Tibial artery (tissue), 4 donors: ENCODE results near the gene CCDC93.

Source experiments
- DNase-seq, 2 donors: peaks; one replicate each; pipeline ENCODE4 v3.0.0-alpha.2; 2019
- H3K27ac ChIP-seq, 2 donors: fragments of 200-600 bp; sonication (generic) in 1 of 2; 1 replicate in 1 of 2; 2 replicates in 1 of 2; pipeline ENCODE4 v1.5.1; 2018 to 2019; ENCODE audit warnings: mild to moderate bottlenecking in 1 of 2
- H3K27me3 ChIP-seq, 2 donors: fragments of 200-600 bp; sonication (generic) in 1 of 2; one replicate each; pipeline versions ENCODE4 v1.5.1 to v1.6.0; 2016 to 2019
- H3K36me3 ChIP-seq, 3 donors: fragments of 200-600 bp; sonication (generic) in 2 of 3; one replicate each; pipeline ENCODE4 v1.5.1; 2016 to 2019; ENCODE audit warnings: mild to moderate bottlenecking in 2 of 3
- H3K4me1 ChIP-seq, 4 donors: fragments of 200-600 bp; sonication (generic) in 2 of 4; 1 replicate in 3 of 4; 2 replicates in 1 of 4; pipeline ENCODE4 v1.5.1; 2016 to 2019
- H3K4me3 ChIP-seq, 2 donors: fragments of 200-600 bp; sonication (generic) in 1 of 2; 1 replicate in 1 of 2; 2 replicates in 1 of 2; pipeline ENCODE4 v1.5.1; 2018 to 2019; ENCODE audit warnings: mild to moderate bottlenecking in 2 of 2
- H3K9me3 ChIP-seq, 3 donors: fragments of 200-600 bp; sonication (generic) in 1 of 3; one replicate each; pipeline ENCODE4 v1.5.1; 2016 to 2019
- intact Hi-C: fragments of 100-400 bp; cut with DNase I; formaldehyde crosslinking; loops from one replicate; pipeline ENCODE4 v1.15.0; 2023; ENCODE audit warnings: low total_unique reads
- TF ChIP-seq, protein P1 (sequence below), 2 experiments: fragments of 200-600 bp in 1 of 2; fragments of 450-650 bp in 1 of 2; IDR thresholded peaks; one replicate each; pipeline ENCODE4 v1.5.1; 2017 to 2019; ENCODE audit warnings: antibody characterized with exemption in 2 of 2, mild to moderate bottlenecking in 1 of 2, moderate library complexity in 1 of 2

CCDC93 gene

DNA sequence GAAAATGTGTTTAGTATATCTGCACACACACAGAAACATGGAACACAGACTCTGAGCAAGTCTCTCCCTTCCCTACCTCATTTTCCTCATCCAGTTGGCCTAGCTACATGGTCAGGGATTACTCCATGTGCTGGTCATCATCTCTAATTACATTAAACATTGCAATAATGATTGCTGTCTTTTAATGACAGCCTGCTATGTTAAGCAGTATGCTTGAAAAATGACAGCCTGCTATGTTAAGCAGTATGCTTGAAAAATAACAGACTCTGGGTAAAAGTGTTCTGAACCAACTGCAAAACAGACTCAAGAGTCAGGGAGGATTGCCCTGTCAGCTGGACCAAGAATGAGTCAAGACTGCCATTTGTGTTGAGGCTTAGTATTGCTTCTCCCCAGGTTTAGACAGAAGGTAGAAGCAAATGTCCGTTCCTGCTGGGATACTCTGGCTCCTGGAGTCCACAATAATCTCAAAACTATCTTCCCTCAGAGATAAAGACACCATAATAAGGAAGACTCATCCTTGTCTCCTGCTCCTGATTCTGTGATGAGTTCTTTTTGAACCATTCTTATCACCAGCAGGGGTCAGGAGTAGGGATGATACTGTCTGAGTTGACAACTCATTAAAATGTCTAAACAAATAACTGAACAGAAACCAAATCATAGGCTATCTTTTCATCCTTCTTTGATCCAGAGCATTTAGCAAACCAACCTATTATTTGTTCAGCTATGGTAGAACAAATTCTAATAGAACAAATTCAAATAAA is 57.7 kb downstream of the CCDC93 start:
- TF ChIP-seq, protein P1, sequence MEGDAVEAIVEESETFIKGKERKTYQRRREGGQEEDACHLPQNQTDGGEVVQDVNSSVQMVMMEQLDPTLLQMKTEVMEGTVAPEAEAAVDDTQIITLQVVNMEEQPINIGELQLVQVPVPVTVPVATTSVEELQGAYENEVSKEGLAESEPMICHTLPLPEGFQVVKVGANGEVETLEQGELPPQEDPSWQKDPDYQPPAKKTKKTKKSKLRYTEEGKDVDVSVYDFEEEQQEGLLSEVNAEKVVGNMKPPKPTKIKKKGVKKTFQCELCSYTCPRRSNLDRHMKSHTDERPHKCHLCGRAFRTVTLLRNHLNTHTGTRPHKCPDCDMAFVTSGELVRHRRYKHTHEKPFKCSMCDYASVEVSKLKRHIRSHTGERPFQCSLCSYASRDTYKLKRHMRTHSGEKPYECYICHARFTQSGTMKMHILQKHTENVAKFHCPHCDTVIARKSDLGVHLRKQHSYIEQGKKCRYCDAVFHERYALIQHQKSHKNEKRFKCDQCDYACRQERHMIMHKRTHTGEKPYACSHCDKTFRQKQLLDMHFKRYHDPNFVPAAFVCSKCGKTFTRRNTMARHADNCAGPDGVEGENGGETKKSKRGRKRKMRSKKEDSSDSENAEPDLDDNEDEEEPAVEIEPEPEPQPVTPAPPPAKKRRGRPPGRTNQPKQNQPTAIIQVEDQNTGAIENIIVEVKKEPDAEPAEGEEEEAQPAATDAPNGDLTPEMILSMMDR (IDR thresholded peaks at IDR 0.05), result no peak
- H3K9me3 ChIP-seq, result no peaks in the 10 kb centered on the region
- DNase-seq, result no peak
- H3K27ac ChIP-seq, result no peak overlapping the region
- H3K27me3 ChIP-seq, result no peaks in the 10 kb centered on the region
- H3K4me3 ChIP-seq, result no peak overlapping the region
- H3K36me3 ChIP-seq, result peaks cover 59 to 98% (median 73%) of the 10 kb centered on the region in 3 donors
- intact Hi-C loops, result no loop called here
- H3K4me1 ChIP-seq, result peaks cover 0 to 3% (median 0%) of the 10 kb centered on the region in 4 donors

- Histone ChIP-seq H3K27ac (no peak overlapping the region), H3K4me3 (no peak overlapping the region), H3K9me3 (no peaks in the 10 kb centered on the region), H3K36me3 (peaks cover 81 to 100% (median 95%) of the 10 kb centered on the region in 3 donors), H3K27me3 (no peaks in the 10 kb centered on the region), H3K4me1 (peaks cover 0 to under 1% (median 0%) of the 10 kb centered on the region in 4 donors)
- TF ChIP-seq, protein P1 (IDR thresholded peaks at IDR 0.05), result no peak
- no peak for DNase-seq
- intact Hi-C loops, result no loop called here
Measured at GRCh38 chr2:117953231-117953630, 60.6 kb downstream of the CCDC93 start.

DNA sequence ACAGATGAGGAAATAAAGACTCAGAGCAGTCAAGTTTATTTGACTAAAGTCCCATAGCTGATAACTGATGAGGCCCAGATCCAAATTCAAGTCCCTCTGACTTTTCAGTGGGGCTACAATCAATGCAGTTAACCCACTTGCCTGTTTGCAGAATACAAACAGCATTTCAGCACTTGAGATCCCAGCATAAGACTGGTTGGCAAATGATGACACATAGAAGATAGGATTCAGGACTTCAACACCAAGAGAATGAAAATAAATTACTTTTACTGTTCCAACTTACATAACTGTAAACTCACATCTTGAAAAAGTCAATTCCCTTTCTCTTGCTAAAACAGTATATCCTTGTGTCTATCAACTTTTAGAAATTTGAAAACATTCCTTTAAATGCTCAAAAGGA is 61.2 kb downstream of the CCDC93 start:
- H3K4me3 ChIP-seq, result no peak overlapping the region
- peaks cover 84 to 100% (median 95%) of the 10 kb centered on the region in 3 donors for H3K36me3 ChIP-seq
- no peak overlapping the region for H3K27ac ChIP-seq
- H3K9me3 ChIP-seq, result no peaks in the 10 kb centered on the region
- intact Hi-C loops, result no loop called here
- H3K4me1 ChIP-seq, result no peaks in the 10 kb centered on the region
- DNase-seq, result no peak
- H3K27me3 ChIP-seq, result no peaks in the 10 kb centered on the region
- TF ChIP-seq, protein P1 (IDR thresholded peaks at IDR 0.05), result no peak

- TF ChIP-seq, protein P1 (IDR thresholded peaks at IDR 0.05), result no peak
- Histone ChIP-seq H3K9me3 (no peaks in the 10 kb centered on the region), H3K27ac (no peak overlapping the region), H3K36me3 (peaks cover 81 to 100% (median 94%) of the 10 kb centered on the region in 3 donors), H3K4me1 (no peaks in the 10 kb centered on the region), H3K4me3 (no peak overlapping the region), H3K27me3 (no peaks in the 10 kb centered on the region)
- DNase-seq, result no peak
- intact Hi-C loops, result no loop called here
Measured at GRCh38 chr2:117952228-117952627, 61.6 kb downstream of the CCDC93 start.

- Histone ChIP-seq H3K4me1 (no peaks in the 10 kb centered on the region), H3K27ac (no peak overlapping the region), H3K36me3 (peaks cover 85 to 100% (median 94%) of the 10 kb centered on the region in 3 donors), H3K4me3 (no peak overlapping the region), H3K27me3 (no peaks in the 10 kb centered on the region), H3K9me3 (no peaks in the 10 kb centered on the region)
- DNase-seq, result no peak
- TF ChIP-seq, protein P1 (IDR thresholded peaks at IDR 0.05), result no peak
- intact Hi-C loops, result no loop called here
Measured at GRCh38 chr2:117949806-117950205, 64.1 kb downstream of the CCDC93 start.
